ENCODE results near the gene L3MBTL1.

- TF ChIP-seq CTCF (IDR thresholded peaks at IDR 0.05) (no peak), ZFX (IDR thresholded peaks at IDR 0.05; ENCODE audit: borderline replicate concordance) (no peak)
Measured at GRCh38 chr20:43525021-43525420, 17.5 kb downstream of the L3MBTL1 start.

All from 22Rv1 (cell line).